Endothelial cell of hepatic sinusoid (primary cell): Measurements from ENCODE around the gene VSIG10.
"Not testable (repeated sequence)": the region's sequence is repeated elsewhere in the genome, so short reads cannot be mapped to it uniquely, and the experiment has no call there.

Source experiments
- in situ Hi-C: cut with HindIII; loops from 2 replicates; pipeline ENCODE4 v1.10.0; 2017; ENCODE audit warnings: low sequenced_read_pairs

VSIG10 gene

GRCh38 chr12:118107694-118108093 lies 3.9 kb upstream of the VSIG10 start:
- in situ Hi-C loops: no loop called here

DNA sequence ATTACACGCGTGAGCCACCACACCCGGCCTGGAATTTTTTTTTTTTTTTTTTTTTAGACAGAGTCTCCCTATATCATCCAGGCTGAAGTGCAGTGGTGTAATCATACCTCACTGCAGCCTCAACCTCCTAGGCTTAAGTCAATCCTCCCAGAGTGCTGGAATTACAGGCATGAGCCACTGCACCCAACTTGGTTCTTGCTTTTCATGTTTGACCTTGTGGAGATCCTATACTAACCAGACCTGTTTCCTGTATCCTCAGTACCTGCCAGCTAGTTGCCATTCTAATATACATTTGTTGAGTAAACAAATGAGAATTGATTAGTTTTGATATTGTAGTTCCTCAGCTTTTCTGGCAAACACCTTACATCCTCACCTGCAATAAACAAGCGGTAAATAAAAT lies 3.2 kb upstream of the VSIG10 start:
- in situ Hi-C loops: no loop called here

GRCh38 chr12:118103201-118103600 lies 610 bp downstream of the VSIG10 start:
- in situ Hi-C loops: no loop called here

DNA sequence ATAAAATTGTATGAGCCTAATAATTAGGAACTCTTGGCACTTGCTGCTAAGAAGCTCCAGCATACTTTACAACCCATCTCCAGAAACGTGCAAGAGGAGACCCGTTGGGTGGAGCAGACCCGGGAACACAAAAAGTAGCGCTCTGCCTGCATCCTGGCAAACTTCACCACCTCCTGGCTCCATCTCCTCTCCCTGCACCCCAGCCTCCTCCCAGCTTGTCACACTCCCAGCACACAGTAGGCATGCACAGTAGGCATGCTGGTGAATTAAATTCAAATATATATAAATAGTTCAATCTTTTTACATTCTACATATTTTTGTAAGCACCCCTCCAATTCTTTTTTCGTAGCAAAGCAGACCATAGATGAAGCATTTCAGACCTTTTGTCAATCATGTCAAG lies 1.2 kb downstream of the VSIG10 start:
- in situ Hi-C loops: no loop called here

- in situ Hi-C loops: no loop called here
Measured at GRCh38 chr12:118102070-118102469, 1.7 kb downstream of the VSIG10 start.

GRCh38 chr12:118101051-118101450 lies 2.8 kb downstream of the VSIG10 start:
- in situ Hi-C loops: no loop called here

DNA sequence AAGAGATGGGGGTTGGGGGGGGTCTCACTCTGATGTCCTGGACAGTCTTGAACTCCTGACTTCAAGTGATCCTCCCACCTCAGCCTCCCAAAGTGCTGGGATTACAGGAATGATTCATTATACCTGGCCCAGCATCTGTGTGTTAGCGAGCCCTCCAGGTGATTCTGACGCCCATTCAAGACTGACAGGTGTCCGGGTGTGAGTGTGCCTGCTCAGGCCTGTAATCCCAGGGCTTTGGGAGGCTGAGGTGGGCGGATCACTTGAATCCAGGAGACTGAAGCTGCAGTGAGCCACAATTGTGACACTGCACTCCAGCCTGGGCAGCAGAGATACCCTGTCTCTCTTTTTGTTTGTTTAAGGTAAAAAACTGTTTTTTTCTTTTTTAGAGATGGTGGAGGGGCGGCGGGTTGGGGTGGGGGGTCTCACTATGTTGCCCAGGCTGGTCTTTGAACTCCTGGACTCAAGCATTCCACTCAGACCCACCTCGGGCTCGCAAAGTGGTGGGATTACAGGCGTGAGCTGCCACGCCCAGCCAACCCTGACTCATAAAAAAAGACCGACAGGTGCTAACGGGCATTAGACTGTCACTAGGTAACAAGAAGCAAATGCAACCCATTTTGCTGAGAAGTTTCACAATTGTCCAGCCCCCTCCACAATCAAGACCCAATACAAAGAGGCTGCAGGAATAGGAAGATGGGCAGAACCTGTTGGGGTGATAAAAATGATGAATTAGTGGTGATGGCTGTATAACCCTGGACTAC lies 4.7 kb downstream of the VSIG10 start:
- in situ Hi-C loops: no loop called here

DNA sequence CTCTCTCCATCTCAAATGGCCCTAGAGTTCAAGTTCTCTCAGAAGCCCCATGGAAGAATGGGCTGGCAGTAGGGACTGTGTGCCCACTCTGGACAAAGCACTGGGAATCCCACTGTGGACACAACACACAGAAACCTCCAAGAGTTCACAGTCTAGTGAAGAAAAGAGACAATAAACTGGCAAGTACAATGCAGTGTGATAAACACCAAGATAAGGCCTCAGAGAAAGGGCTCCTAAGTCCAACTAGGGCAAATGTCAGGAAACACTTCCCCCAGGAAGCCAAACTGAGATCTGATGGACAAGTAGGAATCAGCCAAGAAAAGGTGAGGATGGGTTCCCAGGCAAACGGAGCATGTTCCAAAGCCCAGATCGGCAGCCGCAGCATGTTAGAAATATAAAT lies 5.4 kb downstream of the VSIG10 start:
- in situ Hi-C loops: no loop called here

DNA sequence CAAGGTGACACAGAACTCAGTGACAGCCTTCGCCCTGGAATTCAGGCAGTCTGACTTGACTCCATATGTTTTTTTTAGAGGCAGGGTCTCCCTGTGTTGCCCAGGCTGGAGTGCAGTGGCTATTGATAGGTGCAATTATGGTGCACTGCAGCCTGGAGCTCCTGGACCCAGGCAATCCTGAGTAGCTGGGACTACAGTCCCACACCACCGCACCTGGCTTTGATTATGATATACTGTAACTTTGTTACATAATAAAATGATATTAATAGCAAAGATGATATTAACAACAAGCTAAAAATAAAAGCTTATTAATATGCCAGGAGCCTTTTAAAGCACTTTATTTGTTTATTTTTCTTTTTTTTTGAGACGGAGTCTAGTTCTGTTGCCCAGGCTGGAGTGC lies 9.8 kb downstream of the VSIG10 start:
- in situ Hi-C loops: no loop called here

DNA sequence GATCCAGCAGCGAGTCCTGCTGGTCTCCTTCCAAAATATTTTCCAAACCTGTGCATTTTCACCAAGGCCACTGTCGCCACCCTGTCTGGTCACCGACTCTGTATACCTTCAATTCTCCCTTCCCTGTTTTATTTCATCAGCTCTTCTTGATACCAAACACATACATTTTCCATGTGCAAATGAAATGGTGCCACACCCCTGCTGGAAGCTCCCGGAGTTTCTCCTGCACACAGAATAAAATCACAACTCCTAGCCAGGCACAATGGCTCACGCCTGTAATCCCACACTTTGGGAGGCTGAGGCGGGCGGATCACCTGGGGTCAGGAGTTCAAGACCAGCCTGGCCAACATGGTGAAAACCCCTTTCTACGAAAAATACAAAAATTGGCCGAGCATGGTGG lies 14.0 kb downstream of the VSIG10 start:
- in situ Hi-C loops: no loop called here

- in situ Hi-C loops: no loop called here
Measured at GRCh38 chr12:118082161-118082560, 21.6 kb downstream of the VSIG10 start.

DNA sequence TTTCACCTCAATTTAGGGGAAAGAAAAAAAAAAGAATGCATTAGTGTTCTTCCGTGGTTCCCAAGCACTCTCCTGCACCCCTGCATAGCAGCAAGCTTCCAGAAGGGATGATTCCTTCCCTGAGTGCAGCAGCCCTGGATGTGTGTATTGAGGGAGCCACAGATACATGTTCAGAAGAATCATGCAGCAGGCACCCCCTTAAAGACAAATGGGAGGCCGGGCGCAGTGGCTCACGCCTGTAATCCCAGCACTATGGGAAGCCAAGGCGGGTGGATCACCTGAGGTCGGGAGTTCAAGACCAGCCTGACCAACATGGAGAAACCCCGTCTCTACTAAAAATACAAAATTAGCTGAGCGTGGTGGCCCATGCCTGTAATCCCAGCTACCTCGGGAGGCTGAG lies 22.3 kb downstream of the VSIG10 start:
- in situ Hi-C loops: not testable (repeated sequence)

DNA sequence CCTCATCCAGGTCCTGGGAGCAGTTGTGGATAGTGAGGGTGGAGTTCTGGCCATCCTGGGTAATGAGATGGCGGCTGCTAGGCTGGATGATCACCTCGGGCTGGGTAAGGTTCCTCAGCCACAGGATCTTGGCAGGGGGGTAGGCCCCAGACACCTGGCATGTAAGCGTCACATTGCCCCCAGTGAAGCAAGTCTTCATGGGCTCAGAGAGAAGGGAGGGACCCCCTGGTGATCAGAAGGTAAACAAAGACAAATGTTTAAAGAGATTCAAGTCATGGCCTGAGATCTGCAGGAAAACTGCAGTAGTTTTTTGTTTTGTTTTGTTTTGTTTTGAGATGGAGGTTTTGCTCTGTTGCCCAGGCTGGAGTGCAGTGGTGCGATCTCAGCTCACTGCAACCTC lies 30.0 kb downstream of the VSIG10 start:
- in situ Hi-C loops: no loop called here

GRCh38 chr12:118070650-118071049 lies 33.2 kb downstream of the VSIG10 start:
- in situ Hi-C loops: no loop called here

GRCh38 chr12:118068445-118068844 lies 35.4 kb downstream of the VSIG10 start:
- in situ Hi-C loops: no loop called here

DNA sequence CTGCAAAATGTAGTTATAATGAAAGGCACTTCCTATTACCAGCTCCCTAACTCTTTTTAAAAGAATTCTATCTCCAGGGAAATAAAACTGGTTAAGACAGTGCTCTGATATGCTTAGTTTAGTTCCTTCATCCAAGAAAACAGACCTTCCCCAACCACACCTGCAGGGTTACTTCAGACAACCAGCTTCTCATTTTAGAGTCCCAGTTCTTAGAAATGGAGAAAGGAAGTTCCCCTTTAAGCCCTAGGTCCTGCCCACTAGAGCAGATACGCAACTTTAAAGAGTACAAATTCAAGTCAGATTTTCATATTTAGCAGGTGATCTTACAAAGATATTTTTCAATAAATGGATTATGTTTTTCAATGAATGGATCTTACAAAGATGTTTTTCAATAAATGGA lies 38.4 kb downstream of the VSIG10 start:
- in situ Hi-C loops: no loop called here

- in situ Hi-C loops: no loop called here
Measured at GRCh38 chr12:118064608-118065007, 39.2 kb downstream of the VSIG10 start.

DNA sequence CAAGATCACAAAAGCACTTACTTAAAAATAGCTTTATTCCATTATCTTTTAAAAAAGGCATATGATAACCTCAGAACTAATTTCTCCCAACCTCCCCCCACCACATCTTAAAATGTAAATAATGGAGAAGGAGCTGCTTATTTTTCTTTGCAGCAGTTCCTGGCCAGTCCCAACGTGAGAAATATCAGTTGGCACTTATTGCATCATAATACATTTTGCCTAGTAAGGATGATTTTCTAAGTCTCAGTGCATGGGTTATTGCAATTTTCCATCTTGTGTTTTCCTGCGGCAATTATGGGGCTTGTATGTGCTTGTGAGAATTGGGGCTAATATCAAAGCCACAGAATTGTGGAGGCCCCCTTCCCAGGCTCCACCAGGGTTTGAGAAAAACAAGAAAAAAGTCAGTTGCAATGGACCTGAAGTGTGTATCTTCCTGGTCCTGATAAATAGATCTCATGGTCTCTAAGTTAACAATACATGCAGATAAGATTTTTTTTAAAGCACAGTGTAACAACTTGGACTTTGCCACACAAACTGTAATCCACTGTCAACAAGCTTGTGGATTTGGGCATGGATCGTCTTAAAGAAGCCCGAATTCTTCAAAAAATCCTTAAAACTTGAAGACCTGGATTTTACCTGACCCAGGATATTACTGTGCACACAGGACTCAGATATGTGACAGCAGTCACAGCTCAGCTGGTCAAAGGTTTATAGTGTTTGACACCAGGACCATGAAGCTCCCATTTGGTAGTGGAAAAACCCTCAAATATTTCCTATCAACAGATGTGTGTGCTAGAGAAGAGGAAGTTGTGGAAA lies 40.0 kb downstream of the VSIG10 start:
- in situ Hi-C loops: no loop called here

- in situ Hi-C loops: no loop called here
Measured at GRCh38 chr12:118061873-118062843, 41.7 kb downstream of the VSIG10 start.

- in situ Hi-C loops: no loop called here
Measured at GRCh38 chr12:118061011-118061872, 42.6 kb downstream of the VSIG10 start, which contains the start of gene WSB2. Gene WSB2 (minus strand): TSS chr12:118061179. CDS start chr12:118061048, 131 bp downstream.
